HG03457 (cell line): ENCODE data around the gene RANBP10.

ENCODE experiments used
- ATAC-seq: cut with Tn5 transposase; IDR thresholded peaks from one replicate; pipeline ENCODE4 v1.9.1; 2021; ENCODE audit warnings: moderate number of reproducible peaks; ENCODE audit not compliant: unreplicated experiment

The RANBP10 gene

GRCh38 chr16:67828651-67829050, 22.3 kb upstream of the RANBP10 start:
- ATAC-seq, result no peak

- ATAC-seq, result no peak
Measured at GRCh38 chr16:67825906-67826305, 19.5 kb upstream of the RANBP10 start.

DNA sequence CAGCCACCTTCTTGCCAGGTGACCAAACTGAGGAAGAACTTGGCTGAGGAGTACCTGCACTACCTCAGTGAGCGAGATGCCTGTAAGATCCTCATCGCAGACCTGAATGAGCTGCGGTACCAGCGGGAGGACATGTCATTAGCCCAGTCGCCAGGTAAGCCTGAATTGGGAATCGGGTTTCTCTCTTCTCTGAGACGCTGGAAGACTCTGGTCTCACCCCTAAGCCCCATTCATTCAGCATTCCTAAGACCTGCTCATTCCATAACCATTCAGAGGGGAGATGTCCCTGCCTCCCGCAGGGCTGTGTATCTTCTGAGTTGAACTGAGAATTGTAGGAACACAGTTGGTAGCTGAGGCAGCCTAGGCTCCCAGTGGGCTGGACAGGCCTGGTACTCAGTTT, 18.8 kb upstream of the RANBP10 start:
- ATAC-seq, result no peak

- no peak for ATAC-seq
Measured at GRCh38 chr16:67822511-67822910, 16.2 kb upstream of the RANBP10 start.

DNA sequence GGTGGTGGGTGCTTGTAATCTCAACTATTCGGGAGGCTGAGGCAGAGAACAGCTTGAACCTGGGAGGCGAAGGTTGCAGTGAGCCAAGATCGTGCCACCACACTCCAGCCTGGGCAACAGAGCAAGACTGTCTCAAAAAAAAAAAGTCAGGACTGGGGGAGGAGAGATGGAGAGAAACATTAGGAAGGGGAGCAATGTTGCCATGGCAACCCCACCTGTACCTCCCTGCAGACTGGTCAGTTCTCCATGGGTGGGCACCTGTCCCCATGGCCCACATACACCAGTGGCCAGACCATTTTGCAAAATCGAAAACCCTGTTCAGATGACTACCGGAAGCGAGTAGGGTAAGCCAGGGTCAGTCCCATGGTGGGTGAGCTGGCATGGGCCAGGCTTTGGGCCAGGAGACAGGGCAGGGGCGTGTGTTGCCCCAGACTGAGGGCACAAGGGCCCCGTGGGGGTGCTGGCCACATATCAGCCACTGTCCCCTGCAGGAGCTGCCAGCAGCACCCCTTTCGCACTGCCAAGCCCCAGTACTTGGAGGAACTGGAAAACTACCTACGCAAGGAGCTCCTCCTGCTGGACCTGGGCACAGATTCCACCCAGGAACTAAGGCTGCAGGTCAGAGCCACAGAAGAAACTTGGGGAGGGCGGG, 14.4 kb upstream of the RANBP10 start:
- no peak for ATAC-seq

DNA sequence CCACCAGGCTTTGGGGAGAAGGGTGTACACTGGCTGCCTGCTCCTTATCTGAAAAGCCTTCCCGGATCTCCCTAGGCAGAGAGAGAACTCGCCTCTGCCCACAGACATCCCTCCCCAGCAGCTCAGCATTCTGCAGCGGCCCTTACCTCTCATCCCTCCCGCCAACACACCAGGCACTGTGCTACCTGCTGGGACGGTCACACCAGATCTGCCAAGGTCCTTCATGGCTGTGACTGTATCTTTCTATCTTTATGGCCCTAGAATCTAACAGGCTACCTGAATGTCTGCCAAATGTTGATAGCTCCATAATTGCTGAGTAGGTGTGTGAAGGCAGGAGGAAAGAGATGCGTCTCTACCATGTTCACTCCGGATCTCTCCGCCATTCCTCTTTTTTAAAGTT, 8.2 kb upstream of the RANBP10 start:
- ATAC-seq, result no peak

GRCh38 chr16:67811899-67812298, 5.5 kb upstream of the RANBP10 start:
- no peak for ATAC-seq

DNA sequence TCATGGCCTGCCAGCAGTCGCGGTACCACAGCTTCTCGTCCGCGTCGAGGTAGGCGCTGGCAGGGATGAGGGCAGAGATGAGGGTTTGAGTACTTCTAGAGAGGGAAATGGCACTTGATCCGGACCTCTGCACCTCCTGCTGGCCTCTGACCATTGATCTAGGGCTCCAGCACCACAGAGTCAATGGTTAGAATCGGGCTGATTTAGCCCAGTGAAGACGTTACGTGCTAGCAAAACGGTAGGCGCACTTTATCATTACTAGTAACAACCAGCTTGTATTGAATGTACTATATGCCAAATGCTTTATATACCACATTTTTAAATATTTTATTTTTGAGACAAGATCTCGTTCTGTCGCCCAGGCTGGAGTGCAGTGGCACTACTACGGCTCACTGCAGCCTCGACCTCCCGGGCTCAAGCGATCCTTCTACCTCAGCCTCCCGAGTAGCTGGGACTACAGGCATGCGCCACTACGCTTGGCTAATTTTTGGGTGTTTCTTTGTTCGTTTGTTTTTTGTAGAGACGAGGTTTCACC, 855 bp upstream of the RANBP10 start:
- ATAC-seq, result no peak

GRCh38 chr16:67805718-67806427, 487 bp downstream of the RANBP10 start:
- ATAC-seq, result no peak

GRCh38 chr16:67804853-67805542, 1.4 kb downstream of the RANBP10 start:
- ATAC-seq, result no peak

DNA sequence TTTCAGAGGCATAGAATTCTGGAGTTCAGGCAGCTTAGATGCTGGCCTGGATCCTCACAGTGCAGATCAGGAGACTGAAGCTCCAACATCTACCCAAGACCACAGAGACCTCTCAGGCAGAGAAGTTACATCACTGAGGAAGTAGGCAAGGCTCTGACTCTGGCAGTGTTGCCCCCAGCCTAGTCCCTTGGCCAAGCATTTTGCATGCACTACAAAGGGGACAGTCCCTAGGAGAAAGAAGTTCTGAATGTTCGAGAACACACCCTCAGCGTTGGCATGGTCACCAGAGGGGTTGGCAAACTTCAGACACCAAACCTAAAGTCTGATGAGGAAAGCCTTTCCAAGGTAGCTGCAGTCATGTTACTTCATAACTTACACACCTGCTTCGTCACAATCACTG, 2.5 kb downstream of the RANBP10 start:
- ATAC-seq, result no peak

- ATAC-seq, result no peak
Measured at GRCh38 chr16:67801883-67802282, 4.5 kb downstream of the RANBP10 start.

DNA sequence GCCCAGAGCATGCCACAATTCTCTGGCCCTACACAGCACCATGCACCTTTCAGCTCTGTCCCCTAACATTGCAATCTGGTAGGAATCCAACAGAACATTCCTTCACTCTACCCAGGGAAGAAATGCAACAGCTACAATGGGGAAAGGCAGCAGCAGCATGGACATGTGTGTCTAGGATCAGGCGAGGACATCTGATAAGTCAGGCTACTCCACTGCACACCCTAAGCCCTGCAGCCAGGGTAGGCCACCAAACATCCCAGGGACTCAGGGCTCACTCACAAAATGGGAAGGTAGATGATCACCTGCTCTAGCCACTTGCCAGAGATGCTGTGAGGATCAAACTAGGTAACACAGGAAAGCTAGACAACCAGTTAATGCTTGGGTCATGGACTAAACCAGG, 5.1 kb downstream of the RANBP10 start:
- no peak for ATAC-seq

DNA sequence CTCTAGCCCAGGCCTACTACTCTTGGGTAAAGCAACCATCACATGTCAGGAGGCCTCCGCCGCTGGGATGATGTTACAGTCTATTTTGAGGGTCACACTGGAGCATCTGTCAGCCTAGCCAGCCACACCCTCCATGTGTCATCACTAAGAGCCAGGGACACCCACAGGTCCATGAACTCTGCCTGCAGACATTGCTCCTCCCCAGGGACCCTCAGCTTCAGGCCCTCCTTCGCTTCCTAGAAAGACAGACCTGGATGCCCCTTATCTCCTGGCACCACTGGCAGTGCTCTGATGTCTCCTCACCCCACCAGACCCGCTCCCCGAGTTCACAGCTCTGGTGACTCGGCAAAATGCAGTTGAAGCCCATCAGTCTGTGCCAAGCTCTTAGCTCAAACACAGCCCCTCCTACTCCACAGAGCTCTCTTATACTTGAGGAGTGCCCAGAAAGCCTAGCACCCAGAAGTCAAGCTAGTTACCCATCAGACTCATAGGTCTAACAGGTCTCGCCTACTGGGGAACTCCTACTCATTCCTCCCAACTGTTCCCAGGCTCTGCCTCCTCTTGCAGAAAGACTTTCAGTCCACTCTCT, 5.9 kb downstream of the RANBP10 start:
- no peak for ATAC-seq

- no peak for ATAC-seq
Measured at GRCh38 chr16:67796099-67796718, 10.2 kb downstream of the RANBP10 start.

DNA sequence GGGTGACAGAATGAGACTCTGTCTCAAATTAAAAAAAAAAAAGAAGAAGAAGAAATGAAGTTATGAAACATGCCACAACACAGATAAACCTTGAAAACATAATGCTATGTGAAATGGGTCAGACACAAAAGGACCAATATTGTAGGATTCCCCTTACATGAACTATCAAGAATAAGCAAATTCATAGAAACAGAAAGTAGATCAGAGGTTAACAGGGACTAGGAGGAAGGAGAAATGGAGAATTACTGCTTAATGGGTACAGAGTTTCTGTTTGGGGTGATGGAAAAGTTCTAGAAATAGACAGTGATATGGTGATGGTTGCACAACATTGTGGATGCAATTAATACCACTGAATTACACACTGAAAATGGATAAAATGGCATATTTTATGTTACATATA, 16.3 kb downstream of the RANBP10 start:
- no peak for ATAC-seq

DNA sequence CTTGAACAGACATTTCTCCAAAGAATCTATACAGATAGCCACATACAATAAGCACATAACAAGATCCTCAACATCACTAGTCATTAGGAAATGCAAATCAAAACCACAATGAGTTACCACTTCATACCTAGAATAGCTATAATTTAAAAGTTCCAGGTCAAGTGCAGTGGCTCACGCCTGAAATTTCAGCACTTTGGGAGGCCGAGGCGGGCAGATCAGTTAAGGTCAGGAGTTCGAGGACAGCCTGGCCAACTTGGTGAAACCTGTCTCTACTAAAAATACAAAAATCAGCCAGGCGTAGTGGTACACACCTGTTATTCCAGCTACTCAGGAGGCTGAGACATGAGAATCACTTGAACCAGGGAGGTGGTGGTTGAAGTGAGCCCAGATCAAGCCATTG, 19.9 kb downstream of the RANBP10 start:
- no peak for ATAC-seq

DNA sequence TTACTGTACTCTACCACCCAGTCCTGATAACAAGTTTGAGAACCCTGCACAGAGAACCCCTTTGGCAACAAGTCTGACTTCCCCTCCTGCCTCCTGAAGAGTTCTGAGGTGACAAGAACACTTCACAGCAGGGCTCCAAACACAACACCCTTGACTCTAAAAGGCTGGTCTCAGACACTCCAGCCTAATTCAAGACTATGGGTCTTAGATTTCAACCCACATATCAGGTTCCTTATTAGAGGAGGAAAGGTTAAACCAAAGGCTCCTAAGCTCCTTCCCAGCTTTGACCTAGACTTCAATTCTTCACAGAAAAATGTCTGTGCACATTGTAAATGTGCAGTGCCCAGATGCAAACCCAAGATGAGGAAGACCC, 23.0 kb downstream of the RANBP10 start:
- ATAC-seq, result no peak

GRCh38 chr16:67782567-67783352, 23.6 kb downstream of the RANBP10 start:
- ATAC-seq, result no peak

GRCh38 chr16:67781565-67781921, 24.8 kb downstream of the RANBP10 start:
- ATAC-seq, result no peak
